ENCODE results near the gene SPO11. TPM values are rescaled to one million over a fixed set of nuclear protein-coding genes. Genes with fewer than 3 reads are reported as not detected.

SPO11 gene, protein sequence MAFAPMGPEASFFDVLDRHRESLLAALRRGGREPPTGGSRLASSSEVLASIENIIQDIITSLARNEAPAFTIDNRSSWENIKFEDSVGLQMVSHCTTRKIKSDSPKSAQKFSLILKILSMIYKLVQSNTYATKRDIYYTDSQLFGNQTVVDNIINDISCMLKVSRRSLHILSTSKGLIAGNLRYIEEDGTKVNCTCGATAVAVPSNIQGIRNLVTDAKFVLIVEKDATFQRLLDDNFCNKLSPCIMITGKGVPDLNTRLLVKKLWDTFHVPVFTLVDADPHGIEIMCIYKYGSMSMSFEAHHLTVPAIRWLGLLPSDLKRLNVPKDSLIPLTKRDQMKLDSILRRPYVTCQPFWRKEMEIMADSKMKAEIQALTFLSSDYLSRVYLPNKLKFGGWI
- not detected for polyA plus RNA-seq (ENCODE audit: insufficient read length)

DNA sequence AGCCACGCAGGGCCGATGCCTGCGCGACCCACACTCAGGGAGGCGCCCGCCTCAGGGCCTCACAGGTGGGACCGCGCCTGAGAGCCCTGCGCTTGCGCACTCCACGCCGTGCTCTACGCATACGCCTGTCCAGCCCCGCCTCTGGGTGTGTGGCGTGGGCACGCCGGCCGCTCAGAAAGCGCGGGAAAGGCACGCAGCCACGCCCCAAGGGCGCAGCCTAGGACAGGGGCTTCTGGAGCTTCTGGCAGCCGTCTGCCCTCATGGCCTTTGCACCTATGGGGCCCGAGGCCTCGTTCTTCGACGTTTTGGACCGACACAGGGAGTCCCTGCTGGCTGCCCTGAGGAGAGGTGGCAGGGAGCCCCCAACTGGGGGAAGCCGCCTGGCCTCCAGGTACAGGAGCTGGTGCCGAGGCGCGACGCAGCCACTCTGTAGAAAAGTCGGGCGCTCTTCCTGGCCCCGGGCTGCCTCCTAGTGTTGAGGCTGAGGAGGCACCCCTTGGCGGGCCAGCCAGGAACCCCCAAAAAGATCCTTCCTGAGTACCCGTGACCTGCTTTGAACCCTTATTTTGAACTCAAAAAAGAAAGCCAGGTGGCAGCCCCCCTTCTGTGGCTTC is at the start of gene SPO11:
Gene SPO11, plus strand, starts transcription at position 196 of the 614 bp plus-strand sequence. Its CDS starts 65 bp downstream, at position 261.
- DNase-seq = no peak

DNA sequence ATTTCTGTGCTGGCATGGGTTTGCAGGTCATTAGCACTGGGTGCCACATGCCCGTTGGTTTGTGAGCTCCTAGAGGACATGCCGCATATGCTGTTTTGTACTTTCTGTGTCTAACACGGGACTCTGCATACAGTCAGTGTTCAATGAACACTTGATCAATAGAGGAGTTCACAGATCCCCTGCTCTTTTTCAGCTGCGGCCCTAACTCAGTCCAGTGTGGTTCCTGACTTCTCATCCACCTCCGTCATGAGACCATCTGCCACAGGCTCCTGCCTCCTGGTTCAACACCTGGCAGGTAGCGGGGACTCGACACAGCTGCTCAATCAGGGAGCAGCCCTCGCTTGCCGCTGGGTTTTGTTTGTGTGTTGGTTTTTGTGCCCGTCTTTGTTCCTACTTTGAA is 49.4 kb upstream of the SPO11 start:
- no peak for DNase-seq

DNA sequence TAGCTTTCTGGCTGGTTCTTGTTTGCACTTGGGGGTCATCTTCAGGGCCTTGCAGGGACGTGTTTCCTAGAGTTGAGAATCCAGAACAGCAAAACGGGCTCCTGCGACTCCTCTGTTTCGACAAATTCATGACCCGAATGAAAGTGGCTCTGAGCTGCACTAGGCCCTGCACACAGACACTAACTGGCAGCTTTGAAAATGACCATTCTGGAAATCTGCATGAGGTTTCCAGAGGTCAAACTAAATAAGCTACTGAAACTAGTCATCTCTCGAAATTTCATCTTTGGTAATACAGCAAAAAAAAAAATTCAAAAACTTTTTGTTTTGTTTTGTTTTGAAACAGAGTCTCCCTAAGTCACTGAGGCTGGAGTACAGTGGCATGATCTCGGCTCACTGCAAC is 47.7 kb upstream of the SPO11 start:
- no peak for DNase-seq

DNA sequence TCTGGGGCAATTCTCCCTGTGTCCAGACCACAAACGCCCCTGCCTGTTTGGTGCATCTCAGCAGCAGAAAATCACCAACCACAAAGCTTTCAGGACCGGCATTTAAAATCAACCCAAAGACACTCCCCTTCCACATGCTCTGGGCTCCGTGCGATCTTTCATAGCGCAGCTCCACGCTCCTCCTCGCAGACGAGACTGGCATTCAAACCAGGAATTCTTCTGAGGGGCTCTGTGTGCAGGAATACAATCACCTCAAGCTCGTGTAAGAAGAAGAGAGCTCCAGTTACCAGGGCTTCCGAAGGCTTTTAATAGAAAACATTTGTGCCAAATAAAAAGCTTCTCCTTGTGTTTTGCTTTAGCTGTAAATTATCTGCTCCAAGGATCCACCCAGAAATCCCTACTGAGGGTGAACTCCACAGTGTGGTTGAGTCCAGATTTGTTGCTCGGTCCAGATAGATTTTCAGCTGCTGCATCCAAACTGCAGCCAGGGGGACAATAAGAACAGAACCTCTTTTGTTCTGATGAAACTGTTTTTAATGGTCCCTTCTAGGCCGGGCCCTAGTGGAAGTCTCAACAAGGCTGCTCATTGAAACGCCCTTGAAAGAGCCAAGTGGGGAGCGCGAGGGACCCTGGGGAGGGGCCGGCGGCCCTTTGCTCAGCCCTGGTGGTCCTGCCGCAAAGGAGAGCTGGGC is 46.8 kb upstream of the SPO11 start:
- DNase-seq = no peak

DNA sequence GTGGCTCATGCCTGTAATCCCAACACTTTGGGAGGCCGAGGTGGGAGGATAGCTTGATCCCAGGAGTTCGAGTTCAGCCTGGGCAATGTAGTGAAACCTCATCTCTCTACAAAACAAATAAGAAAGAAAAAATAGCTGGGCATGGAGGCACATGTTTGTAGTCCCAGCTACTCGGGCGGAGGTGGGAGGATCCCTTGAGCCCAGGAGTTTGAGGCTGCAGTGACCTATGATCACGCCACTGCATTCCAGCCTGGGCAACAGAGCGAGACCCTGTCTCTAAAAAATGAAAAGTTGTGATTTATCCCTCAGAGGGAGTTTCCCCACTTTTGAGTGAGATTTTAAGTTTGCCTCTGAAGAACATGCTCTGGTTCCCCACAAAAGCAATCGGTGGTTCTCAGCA is 45.7 kb upstream of the SPO11 start:
- no peak for DNase-seq

DNA sequence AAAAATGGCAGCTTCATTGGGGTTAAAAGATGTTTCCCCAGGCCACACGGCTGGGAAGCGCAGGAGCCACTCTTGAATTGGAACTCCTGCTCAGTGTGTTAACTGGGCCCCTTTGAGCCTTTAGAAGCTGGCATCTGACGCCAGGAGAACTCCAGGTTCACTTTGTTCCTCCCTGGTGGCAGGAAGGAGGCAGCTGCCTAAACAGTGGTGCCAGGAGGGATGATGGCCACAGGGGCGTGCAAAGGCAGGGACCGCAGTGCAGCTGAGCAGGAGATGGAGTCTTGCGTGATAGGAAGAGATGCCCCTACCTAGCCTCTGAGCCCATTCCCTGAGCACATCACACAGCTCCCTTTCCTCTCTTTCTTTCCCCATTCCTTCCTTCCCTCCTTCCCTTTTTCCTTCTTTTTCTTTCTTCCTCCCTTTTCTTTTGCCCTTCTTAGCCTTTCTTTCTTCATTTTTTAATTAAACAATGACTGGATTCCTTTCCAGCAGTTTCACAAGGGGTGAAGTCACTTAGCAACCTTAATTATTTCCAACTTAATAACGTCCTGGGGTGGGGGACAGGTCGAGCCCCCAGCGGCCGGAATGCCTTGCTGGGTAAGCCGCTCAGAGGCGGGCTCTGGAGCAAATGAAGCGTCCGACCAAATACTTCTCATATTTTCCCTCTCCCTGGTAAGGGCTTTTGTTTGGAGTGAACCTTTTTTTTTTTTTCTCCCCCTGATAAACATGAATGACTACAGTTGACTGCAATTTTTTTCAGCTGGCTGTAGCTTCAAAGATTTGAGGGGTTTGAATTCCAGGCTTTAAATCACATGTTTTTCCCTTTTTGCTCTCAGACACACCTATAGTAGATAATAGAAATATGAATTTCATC is 42.4 kb upstream of the SPO11 start:
- no peak for DNase-seq

DNA sequence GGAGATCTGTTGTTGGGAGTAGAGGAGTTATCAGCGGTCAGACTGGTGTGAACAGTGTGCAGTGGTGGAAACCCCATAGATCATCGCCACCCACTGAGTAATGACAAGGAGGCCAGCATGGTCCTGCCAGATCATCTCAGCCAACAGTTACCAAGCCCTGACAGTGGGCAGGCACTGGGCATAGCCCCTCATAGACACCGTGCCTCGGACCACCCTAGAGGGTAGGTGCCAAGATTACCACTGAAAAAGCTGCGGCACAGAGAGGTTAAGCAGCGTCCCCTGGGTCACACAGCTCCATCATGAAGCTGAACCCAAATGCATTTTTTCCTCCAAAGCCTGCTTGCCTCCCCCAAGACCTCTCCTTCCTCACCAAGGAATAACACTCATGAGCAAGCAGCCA is 41.7 kb upstream of the SPO11 start:
- no peak for DNase-seq

DNA sequence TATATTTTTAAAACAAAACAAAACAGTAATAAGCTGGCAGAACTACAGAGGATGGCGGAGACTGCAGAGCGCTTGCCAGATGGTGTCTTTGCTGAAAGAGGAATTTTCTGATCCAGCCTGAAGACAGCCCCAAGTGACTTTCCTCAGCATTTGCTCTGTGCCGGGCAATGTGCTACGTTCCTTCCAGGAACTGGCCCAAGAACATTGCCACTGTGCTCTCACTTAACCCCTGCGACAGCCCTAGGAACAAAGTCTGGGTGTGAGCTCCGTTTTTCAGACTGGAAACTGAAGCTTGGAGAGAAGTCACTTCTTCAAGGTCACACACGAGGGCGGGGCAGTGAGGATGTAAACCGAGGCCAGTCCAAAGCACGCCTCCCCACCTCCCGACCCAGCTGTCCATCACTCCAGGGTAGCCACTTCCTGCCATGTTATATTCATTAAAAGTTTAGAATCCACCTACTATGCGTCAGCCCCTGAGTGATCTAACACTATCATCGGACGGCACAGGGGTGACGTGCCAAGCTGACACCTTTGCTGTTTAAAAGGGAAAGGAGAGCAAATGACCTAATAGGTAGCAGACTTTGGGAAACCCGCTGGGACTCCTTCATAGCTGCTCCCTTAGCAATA is 40.8 kb upstream of the SPO11 start:
- DNase-seq = no peak

DNA sequence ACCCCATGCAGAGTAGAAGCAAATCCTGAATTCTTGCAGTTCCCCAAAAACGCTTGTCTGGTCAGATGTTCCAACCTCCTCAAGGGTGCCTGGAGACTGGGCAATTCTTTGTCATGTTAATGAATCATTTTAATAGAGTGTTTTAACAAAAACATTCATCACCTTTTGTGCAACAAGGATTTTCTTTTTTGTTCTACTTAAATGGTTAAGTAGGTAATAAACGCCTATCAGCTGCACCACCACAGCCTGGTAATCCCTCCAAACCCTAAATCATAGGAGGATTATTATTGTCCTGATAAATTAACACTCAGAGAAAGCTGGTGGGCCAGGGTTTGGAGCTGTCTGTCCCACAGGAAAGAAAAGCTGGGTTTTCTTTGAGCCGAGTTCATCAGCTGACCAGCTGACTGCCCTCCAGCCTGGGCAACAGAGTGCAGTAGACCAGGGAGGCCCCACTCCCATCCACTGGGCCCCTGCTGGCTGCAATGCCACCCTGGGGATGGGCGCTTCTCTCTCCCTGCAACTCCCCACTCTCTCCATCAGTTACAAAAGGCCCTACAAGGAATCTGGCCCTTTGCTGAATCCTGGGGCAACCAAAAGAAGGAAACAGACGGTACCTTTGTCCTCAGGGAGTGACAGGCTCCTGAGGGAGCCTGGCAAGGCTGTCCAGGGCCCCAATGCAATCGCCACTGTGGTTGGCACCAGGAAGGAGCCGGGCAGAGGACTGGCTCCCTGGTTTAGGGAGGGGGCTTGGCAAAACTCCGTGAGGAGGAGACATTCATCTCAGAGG is 40.0 kb upstream of the SPO11 start:
- no peak for DNase-seq

DNA sequence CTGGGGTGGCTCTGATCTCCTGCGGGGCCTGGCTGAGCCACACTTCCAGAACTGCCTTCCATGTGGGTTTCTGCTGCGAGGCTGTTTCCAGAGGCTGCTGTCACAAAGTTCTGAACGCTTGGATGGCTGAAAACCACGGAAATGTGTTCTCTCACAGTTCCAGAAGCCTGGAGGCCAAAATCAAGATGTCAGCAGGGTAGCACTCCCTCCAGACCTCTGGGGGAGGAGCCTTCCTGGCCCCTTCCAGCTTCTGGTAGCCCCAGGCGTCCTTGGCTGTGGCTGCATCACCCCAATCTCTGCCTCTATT is 39.5 kb upstream of the SPO11 start:
- DNase-seq = no peak

DNA sequence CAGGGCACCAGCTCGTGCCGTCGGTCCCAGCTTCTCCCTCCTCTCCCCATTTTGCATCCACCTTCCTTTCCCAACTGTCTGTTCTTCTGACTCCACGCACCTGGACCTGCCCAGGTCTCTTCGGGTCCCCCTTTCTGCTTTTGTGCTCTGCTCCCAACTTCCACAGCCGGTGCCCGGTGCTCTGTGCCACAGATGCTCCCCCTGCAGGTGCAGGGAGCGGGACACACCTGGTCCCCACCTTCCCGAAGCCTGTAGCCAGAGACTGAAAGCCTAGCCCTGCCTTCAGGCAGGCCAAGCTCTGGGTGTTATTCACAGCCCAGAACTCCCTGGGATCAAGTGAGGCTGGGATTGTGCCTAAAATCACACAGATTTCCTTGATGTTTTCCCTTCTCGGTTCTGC is 38.6 kb upstream of the SPO11 start:
- DNase-seq = no peak

DNA sequence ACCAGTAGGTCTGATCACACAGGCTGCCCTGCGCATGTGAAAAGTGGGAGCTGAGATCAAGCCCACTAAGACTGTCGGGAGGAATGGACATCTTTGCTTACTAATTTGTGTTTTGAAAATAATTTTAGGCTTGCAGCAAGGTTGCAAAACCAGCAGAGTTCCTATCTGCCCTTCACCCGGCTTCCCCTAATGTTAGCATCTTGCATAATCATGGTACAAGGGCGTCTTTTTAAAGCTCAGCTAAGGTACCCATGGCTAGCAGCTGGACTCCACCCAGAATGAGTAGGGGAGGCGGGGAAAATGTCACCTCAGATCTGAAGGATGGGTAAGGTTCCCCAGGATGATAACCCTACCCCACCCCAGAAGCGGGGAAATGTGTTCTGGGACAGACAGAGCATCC is 37.9 kb upstream of the SPO11 start:
- no peak for DNase-seq

DNA sequence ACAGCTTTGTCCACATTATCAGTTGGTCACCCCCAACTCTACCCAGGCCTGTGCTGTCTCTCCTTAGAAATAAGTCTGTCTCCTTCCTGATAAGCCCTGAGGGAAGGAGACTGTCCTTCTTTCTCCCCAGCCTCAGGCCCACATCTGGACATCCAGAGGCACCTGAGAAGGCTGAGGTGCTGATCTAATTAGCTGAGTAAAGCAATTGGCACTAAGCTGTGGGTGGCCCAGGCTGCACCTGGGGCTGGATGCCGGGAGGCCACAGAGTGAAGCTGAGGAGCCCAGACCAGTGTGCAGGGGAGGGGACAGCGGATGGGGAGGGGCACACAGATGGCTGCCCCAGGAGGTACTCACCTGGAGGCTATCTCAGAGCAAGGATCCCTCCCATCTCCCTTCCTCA is 37.0 kb upstream of the SPO11 start:
- no peak for DNase-seq

DNA sequence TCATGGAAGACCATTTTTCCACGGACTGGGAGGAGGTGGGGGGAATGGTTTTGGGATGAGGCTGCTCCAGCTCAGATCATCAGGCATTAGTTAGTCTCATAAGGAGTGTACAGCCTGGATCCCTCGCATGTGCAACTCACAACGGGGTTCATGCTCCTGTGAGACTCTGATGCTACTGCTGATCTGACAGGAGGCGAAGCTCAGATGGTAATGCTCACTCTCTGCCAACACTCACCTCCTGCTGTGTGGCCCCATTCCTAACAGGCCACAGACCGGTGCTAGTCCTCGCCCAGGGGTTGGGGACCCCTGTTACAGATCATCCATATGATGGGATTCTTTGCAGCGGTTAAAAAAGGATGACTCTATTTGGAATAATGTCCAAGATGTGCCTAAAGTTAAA is 35.6 kb upstream of the SPO11 start:
- DNase-seq = no peak

DNA sequence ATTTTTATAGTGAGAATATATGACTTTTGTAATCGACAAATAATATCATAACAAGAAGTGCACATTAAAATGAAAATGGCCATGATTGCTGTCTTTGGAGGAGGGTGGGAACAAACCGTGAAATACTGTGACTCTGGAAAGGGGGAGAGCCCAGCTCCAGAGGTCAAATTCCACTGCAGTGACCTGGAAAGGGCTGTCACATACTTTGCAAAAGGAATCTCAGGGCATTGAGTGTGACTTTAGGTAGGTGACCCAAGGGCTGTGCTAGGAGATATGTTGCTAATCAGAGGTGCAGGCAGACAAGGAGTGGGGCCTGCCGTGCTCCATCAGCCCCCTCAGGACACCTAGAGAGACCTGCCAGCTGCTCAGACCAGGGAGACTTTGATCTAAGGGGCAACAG is 35.1 kb upstream of the SPO11 start:
- DNase-seq = no peak

DNA sequence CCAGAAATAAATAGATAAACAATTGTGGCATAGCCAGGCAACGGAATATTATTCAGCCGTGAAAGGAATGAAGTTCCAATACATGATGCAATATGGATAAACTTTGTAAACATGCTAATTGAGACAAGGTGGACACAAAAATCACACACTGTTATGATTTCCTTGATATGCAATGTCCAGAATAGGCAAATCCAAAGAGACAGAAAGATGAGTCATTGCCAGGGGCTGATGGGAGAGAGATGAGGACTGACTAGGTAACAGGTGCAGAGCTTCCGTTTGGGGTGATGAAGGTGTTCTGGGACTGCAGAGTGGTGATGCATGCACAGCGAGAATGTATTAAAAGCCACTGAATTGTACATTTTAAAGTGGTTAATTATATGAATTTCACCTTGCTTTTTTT is 31.1 kb upstream of the SPO11 start:
- DNase-seq = no peak

DNA sequence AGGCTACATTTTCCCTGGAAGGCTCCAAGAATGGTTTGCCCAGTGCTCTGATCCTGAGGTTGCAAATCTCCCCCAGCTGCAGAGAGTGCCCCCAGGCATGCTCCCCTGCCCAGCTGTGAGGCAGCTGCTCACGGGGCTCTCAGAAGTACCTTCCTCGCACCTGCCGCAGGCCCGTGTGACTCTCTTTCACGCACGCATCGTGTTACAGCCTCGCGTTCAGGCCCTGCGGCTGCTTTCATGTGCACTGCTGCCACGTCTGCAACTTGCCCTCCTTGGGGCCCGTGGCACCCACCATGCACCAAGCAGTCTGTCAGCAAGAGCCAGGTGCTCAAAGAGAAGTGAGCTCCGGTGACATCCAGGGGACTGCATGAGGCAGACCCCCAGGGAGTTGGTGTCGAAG is 28.6 kb upstream of the SPO11 start:
- DNase-seq = no peak

DNA sequence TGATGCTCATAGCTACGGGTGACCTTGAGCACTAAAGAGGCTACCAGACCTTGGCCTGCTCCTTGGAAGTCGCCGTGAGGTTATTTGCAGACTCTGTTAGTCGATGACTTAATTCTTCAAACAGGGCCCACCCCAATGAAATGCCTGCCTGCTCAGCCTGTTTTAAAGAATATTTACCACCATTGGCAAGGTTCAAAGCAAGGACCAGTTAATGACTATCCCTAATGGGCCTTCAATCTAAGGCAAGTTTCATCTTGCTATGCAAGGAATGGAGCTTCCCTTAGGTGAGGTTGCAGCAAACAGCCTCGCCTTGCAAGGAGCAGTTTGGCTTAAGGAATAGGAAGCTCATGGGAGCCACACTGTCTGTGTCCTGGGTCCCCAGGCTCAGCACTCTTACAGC is 22.9 kb upstream of the SPO11 start:
- DNase-seq = no peak

DNA sequence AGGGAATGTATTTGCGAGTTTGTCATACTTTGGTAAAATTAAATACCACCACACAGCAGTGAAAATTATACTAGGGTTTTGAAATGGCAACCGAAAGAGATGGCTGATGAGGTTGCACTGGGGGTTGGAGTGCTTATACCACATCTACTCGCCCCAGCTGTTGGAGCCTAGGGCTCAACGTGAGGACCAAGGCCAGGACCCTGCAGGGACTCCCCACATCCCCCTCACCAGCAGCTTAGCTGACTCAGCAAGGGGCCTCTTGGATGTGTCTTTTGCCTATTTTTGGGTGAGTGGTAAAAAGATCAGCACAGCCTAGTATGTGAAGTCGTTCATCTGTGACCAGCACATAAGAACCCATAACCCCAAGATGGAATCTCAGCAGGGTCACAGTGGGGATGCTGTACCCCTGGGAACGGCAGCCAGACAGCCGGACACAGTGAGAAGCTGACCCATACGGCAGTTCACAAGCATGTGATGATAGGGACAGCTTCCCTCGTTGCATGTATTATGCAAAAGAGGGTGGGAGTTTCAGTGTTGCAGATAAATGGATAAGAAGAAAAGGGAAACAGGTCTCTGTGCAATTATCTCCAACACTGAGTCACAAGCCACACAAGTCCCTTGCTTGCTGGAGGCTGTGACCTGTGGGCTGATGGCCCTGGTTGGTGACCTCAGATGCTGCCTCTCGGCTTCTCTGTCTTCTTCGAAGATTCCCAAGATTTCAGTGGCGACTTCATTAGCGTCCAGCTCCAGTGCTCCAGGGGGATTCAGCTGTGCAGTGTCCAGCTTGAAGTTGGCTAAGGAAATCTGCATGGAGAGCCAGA is 20.9 kb upstream of the SPO11 start:
- peak; percentile 26 for DNase-seq

DNA sequence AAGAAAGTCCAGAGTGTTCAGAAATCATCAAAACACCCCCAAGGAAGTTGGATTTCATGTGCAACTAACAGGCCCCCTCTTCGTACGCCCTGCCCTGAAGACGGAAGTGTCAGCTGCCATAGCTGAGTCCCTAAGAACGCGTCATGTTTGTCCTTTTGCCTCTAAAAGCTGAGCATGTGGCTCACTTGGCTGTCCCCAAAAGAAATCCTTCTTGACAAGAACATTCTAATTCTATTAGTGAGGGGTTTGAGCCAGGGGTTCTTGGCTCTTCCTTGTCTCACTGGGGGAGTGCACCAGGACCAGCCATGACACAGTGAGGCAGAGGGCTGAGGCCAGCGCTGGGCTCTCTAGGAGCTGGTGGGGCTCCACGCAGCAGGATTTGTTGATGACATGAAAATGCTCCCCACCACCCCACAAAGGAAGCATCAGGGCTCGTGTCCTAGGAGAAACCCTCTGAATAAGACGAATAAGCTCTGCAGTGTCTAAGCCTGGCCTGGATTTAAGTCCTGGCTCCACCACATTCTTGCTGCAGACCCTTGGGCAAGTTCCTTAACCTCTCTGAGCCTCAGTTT is 20.0 kb upstream of the SPO11 start:
- no peak for DNase-seq
